IPS-20b (cell line): Measurements from ENCODE around the gene UST.

ENCODE experiments used
- H3K27ac ChIP-seq: one replicate; pipeline ENCODE4 v1.5.1; 2013; ENCODE audit warnings: low read length
- H3K27me3 ChIP-seq: 2 replicates; pipeline ENCODE4 v1.6.1; 2013; ENCODE audit warnings: mild to moderate bottlenecking, low read length, inconsistent platforms; ENCODE audit not compliant: insufficient read depth
- H3K36me3 ChIP-seq: 2 replicates; pipeline ENCODE4 v1.6.1; 2013; ENCODE audit warnings: low read depth, mild to moderate bottlenecking, inconsistent platforms, low read length, moderate library complexity; ENCODE audit not compliant: insufficient read depth
- H3K4me1 ChIP-seq: 2 replicates; pipeline ENCODE4 v1.6.1; 2013; ENCODE audit warnings: mild to moderate bottlenecking, control low read depth, inconsistent platforms, low read length, moderate library complexity; ENCODE audit not compliant: insufficient read depth
- H3K4me3 ChIP-seq: 2 replicates; pipeline ENCODE4 v1.5.1; 2013; ENCODE audit warnings: mild to moderate bottlenecking, low read length, inconsistent platforms
- H3K9ac ChIP-seq: 2 replicates; pipeline ENCODE4 v1.6.1; 2013; ENCODE audit warnings: low read depth, mild to moderate bottlenecking, inconsistent platforms, low read length, moderate library complexity
- H3K9me3 ChIP-seq: 2 replicates; pipeline ENCODE4 v1.6.1; 2013; ENCODE audit warnings: mild to moderate bottlenecking, low read depth, low read length, inconsistent platforms; ENCODE audit not compliant: insufficient read depth

The UST gene

GRCh38 chr6:149111556-149112115 is 364.8 kb downstream of the UST start:
- Histone ChIP-seq H3K4me1 (no peaks in the 10 kb centered on the region), H3K36me3 (no peaks in the 10 kb centered on the region), H3K9ac (no peak overlapping the region), H3K27ac (no peak overlapping the region), H3K27me3 (no peaks in the 10 kb centered on the region), H3K4me3 (no peak overlapping the region), H3K9me3 (no peaks in the 10 kb centered on the region; the same call in 1 of the 2 replicates)

- Histone ChIP-seq H3K27me3 (no peaks in the 10 kb centered on the region), H3K9ac (no peak overlapping the region), H3K36me3 (no peaks in the 10 kb centered on the region), H3K27ac (no peak overlapping the region), H3K9me3 (no peaks in the 10 kb centered on the region; the same call in 1 of the 2 replicates), H3K4me1 (no peaks in the 10 kb centered on the region), H3K4me3 (no peak overlapping the region)
Observed at GRCh38 chr6:149112976-149113375, 366.1 kb downstream of the UST start.

DNA sequence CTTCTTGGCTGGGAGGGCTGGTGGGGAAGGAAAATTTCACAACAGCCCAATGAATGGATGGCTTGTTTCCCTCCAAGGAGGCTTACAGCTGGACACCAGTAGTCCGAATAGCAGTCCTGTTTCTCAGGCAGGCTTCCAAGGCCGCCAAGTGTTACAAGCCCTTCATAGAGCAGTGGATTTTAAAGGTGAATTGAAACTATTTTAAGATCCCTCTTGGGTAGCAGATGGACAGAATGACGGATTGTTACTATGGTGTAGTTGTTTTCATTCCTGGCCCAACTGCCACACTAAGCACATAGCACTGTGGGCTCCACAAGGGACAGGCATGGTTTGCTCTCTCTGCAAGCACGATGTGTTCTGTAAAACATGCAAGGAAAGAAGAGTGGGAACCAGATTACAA is 367.3 kb downstream of the UST start:
- Histone ChIP-seq H3K9me3 (no peaks in the 10 kb centered on the region; the same call in 1 of the 2 replicates), H3K36me3 (no peaks in the 10 kb centered on the region), H3K27ac (no peak overlapping the region), H3K4me1 (no peaks in the 10 kb centered on the region), H3K4me3 (no peak overlapping the region), H3K27me3 (no peaks in the 10 kb centered on the region), H3K9ac (no peak overlapping the region)

GRCh38 chr6:149118737-149119653 is 372.2 kb downstream of the UST start:
- Histone ChIP-seq H3K27ac (no peak overlapping the region), H3K36me3 (no peaks in the 10 kb centered on the region), H3K9me3 (peaks cover 4% of the 10 kb centered on the region; the same call in 1 of the 2 replicates), H3K4me3 (no peak overlapping the region), H3K27me3 (no peaks in the 10 kb centered on the region), H3K4me1 (no peaks in the 10 kb centered on the region), H3K9ac (no peak overlapping the region)

DNA sequence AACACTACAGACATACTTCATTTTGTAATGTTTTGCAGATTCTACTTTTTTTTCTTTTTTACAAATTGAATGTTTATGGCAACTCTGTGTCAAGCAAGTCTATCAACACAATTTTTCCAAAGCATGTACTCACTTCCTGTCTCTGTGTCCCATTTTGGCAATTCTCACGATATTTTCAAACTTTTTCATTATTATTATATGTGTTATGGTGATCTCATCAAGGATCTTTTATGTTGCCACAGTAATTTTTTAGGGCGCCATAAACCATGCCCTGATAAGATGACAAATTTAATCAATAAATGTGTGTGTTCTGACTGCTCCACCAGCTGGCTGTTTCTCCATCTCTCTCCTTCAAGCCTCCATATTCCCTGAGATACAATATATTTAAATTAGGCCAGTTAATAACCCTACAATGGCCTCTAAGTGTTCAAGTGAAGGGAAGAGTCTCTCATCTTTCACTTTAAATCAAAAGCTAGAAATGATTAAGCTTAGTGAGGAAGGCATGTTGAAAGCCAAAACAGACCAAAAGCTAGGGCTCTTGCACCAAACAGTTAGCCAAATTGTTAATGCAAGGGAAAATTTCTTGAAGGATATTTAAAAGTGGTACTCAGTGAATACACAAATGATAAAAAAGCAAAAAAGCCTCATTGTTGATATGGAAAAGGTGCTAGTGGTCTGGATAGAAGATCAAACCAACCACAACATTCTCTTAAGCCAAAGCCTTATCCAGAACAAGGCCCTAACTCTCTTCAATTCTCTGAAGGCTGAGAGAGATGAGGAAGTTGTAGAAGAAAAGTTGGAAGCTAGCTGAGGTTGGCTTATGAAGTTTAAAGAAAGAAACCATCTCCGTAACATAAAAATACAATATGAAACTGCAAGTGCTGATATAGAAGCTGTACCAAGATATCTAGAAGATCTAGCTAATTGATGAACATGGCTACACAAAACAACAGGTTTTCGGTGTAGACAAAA is 376.3 kb downstream of the UST start:
- Histone ChIP-seq H3K4me1 (no peaks in the 10 kb centered on the region), H3K4me3 (no peak overlapping the region), H3K9me3 (peaks cover 4% of the 10 kb centered on the region; the same call in 1 of the 2 replicates), H3K9ac (no peak overlapping the region), H3K27me3 (no peaks in the 10 kb centered on the region), H3K36me3 (no peaks in the 10 kb centered on the region), H3K27ac (no peak overlapping the region)

- peaks cover 4% of the 10 kb centered on the region; the same call in 1 of the 2 replicates for H3K9me3 ChIP-seq
- no peak overlapping the region for H3K9ac ChIP-seq
- no peaks in the 10 kb centered on the region for H3K27me3 ChIP-seq
- no peaks in the 10 kb centered on the region for H3K36me3 ChIP-seq
- no peak overlapping the region for H3K4me3 ChIP-seq
- H3K27ac ChIP-seq = no peak overlapping the region
- no peaks in the 10 kb centered on the region for H3K4me1 ChIP-seq
Observed at GRCh38 chr6:149125309-149125708, 378.5 kb downstream of the UST start.
